Keratinocyte (primary cell): ENCODE measurements around the gene CCL27.

Source experiments
- EZH2 ChIP-seq: IDR thresholded peaks from one replicate; pipeline ENCODE4 v1.6.1; 2012; ENCODE audit warnings: inconsistent platforms, mild to moderate bottlenecking, low read length, moderate library complexity
- TF ChIP-seq, protein P1 (sequence below), 3 experiments: IDR thresholded peaks in 1 of 3; conservative IDR thresholded peaks in 1 of 3; optimal IDR thresholded peaks in 1 of 3; 2 replicates in 2 of 3; 3 replicates in 1 of 3; pipeline versions ENCODE3 to v1.5.1; 2011; ENCODE audit warnings: low read length in 3 of 3, mild to moderate bottlenecking in 3 of 3, moderate library complexity in 2 of 3, control low read depth in 1 of 3, inconsistent platforms in 1 of 3; ENCODE audit not compliant: insufficient read depth in 2 of 3; ENCODE audit errors: extremely low read depth in 1 of 3

DNA sequence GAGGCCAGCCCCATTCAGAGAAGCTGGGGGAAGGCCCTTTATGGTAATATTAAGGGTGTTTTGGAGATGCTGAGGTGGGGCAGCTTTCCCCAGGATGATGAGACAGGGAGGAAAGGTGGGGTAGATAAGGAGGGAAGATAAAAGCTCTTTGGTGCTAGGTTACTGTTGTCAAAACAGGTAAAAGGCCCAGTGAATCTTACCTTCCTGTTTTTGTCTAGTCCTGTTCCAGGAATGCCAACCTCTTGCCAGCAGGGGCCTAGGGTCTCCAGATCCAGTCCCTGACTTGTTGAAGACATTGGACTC lies 797 bp upstream of the CCL27 start:
- TF ChIP-seq, protein P1, sequence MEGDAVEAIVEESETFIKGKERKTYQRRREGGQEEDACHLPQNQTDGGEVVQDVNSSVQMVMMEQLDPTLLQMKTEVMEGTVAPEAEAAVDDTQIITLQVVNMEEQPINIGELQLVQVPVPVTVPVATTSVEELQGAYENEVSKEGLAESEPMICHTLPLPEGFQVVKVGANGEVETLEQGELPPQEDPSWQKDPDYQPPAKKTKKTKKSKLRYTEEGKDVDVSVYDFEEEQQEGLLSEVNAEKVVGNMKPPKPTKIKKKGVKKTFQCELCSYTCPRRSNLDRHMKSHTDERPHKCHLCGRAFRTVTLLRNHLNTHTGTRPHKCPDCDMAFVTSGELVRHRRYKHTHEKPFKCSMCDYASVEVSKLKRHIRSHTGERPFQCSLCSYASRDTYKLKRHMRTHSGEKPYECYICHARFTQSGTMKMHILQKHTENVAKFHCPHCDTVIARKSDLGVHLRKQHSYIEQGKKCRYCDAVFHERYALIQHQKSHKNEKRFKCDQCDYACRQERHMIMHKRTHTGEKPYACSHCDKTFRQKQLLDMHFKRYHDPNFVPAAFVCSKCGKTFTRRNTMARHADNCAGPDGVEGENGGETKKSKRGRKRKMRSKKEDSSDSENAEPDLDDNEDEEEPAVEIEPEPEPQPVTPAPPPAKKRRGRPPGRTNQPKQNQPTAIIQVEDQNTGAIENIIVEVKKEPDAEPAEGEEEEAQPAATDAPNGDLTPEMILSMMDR (optimal IDR thresholded peaks at IDR 0.05 in 1 of 3, IDR thresholded peaks at IDR 0.05 in 1 of 3, conservative IDR thresholded peaks at IDR 0.05 in 1 of 3; ENCODE audit: extremely low read depth in 1 of 3, insufficient read depth in 2 of 3, low read length in 3 of 3): no peak
- TF ChIP-seq EZH2: no peak
